NCI-H82 (cell line): ENCODE data around the gene MSN.
A peak's percentile ranks its signal among the peaks of the same experiment; 100 is the strongest.

Source experiments
- DNase-seq: peaks from one replicate; lab custom pipeline; 2025; lab: John Stamatoyannopoulos, UW

MSN gene

DNA sequence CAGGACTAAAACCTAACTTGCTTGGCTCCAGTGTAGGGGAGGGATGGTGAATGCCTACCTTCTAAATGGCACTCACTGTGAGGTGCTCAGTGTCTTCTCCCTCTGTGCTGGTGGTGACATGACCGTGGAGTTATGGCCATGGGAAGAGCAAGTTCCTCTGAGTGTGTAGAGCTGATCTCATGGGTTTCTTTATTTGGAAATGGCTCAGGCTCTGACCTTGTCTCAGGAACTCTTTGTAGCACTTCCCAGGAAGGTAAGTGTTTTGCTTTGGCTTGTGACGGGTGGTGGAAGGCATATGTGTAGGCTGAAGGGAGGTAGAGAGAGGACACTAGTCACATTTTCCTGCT is 6.4 kb downstream of the MSN start:
- no peak for DNase-seq

DNA sequence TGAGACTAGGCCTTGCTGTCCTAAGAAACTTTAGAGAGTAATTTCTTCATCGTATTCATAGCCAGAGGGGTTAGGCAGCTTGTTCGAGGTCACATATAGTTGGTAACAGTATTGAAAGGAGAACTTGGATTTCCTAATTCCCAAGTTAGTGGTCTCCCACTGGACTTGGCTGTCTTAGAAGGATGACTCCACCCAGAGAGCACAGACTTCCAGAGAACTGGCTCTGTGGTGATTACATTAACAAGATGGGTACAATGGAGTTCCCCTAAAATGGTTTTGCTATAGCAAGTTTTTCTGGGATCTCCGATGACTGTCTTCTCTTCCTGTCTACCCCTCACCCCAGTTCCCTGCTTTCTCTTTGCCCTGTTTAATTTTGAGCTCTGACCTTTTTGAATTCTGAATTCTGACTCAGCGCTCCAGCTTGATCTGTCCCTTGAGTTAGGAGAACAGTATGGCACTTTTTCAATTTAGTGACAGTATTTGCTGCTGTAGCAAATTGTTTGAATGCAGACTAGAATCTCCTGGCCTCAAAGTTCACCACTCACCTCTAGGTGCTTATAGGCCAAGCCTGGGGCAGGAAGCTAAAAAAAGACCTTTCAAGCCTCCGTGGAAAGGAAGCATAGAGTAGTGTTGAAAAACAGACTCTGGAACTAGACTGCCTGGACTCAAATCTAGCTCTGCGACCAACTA is 6.9 kb downstream of the MSN start:
- no peak for DNase-seq

DNA sequence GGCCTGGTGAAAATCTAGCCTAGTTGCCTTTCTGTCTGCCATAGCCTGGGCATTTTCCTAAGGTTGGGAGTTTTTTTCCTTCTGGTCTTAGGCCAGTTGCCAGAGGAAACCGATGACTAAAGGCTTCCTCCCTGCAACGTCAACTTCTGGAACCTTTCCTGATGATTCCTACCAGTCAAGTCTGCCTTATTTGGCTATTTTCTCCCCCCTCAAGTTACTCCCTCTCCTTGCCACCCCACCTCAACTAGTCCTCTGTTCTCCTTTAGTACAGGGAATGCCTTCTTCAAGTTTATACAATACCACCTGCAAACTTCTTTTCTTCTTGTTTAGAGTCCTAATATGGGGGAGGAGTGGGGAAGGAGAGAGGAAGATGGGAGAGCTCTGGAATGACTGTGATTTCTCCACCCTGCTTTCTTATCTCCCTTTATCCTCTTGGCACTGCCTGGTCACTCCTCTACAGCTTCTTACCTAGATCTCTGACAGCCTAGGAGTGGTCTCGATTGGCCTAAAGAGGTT is 10.6 kb downstream of the MSN start:
- no peak for DNase-seq

DNA sequence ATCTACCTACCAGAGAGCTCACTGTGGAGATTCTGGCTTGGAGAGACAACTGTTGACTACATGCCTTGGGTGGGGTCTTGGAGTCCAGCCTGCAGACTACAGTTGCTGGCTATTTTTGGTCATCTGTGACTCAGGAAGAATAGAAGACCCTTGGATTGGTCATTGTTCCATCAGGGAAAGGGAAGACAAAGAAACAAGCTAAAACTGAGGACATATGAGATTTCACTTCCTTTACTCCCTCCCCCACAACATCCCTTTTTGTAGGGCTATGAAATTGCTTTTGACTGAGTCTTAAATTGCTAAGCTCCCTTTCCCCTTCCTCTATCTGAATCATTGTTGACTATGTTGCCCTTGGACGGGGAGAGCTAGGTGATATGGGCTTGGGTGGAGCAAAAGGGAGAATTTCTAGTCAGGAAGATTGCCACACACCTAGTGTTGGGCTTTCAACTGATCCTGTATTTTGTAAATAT is 11.7 kb downstream of the MSN start:
- no peak for DNase-seq

DNA sequence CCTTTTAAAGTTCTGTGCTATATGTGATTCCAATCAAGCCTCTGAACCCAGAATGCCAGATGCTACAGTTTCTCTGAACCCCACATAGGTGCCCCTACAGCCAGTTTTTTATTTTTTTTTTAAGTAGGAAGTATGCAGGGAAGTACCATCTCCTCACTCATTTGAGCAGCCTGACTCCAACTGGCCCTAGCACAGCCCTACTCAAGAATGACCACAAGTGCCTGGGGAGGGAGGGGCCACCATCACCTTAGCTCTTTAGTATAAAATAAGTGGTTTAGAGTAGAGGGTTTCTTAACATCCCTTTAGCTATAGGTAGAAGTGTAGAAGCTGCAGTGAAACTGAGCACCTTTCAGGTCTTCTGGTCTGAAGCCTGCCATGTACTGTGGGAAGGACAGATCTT is 14.4 kb downstream of the MSN start:
- DNase-seq: no peak

DNA sequence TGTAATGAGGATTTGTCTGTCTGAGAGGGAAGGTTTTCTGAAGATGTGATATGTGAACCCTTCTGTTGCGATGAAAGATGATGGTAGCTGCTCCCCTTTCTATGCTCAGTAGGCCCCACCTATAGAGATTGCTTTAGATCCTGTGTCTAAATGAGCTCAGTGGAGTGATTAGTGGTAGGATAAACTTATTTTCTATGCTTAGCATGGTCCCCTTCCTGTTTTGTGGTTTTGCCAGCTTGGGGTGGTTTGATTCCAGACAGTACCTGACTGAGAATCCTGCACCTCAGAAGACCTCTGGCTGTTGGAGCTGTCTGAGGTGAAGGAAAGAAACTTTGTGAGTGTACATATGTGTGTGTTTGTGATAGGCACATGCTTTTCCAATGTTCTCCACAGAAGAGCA is 17.7 kb downstream of the MSN start:
- peak; percentile 14 for DNase-seq

DNA sequence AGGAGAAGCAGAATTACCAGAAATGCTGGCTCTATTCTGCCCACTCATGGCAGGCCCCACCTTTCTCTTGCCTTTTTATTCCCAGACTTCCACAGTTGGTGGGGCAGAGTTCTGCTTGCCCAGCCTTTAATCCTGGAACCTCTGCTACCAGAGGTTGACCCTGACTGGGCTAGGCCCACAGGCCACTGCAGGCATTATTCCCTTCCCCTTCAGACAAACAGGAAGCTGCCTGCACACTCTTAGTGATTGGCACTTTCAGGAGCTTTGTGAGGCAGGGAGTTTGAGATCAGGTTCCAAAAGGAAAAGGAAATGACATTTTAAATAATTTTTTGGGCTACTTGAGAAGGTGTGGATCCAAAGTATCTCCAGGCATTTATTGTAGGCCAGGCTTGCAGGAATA is 18.8 kb downstream of the MSN start:
- no peak for DNase-seq

DNA sequence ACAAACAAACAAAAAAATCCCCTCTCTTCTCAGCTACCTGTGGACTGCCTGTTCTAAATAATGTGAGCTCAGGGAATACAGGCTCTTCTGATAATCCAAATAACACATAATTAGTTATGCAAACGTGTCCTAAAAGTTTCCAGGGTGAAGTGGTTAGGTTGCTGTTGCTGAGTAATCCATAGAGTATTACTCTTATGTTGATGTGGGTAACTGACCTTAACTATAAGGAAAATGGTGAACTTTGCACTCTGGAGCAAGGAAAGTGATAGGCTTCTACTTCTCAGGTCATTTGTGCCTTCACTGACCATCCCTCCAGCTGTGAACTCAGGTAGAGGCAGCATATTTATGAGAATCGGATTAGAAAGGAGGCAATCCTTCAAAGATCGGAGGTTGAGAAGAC is 19.9 kb downstream of the MSN start:
- no peak for DNase-seq

DNA sequence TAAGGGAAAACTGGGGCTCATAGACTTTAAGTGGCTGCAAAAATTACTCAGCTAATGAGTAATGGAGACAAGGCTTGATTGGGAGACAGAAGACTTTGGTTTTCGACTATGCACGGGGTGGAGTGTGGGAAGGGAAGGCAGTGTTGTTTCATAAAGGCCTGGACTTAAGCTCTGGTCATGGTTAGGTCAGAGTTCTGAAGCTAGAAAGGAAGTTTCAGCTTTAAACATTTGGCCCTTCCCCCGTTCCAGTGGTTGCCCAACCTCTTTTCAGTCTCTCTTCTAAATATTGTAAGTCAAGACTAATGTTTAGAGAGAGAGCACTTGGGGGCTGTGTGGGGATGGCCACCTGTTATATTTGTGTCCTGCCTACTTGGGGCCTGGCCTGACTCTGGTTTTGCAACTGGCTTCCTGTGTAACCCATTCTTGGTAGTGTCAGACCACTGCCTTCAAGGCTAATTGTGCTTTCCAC is 21.0 kb downstream of the MSN start:
- DNase-seq: no peak

DNA sequence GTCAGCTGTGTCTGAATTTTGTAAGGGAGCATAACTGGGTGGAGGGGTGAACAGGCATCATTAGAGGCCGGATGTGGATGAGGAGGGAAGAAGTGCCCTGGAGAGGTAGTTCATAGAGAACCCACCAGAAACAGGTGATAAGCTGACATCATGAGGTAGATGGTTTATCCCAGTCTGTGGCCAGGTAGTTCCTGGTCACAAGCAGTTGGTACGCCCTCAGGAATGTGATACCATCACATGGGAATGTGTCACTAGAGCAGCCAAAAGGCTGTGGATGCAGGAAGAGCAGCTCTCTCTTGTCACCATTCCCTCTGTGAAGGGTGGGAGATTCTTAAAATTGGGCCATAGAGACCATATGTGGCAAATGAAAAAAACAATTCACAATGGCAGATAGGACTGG is 21.9 kb downstream of the MSN start:
- no peak for DNase-seq

DNA sequence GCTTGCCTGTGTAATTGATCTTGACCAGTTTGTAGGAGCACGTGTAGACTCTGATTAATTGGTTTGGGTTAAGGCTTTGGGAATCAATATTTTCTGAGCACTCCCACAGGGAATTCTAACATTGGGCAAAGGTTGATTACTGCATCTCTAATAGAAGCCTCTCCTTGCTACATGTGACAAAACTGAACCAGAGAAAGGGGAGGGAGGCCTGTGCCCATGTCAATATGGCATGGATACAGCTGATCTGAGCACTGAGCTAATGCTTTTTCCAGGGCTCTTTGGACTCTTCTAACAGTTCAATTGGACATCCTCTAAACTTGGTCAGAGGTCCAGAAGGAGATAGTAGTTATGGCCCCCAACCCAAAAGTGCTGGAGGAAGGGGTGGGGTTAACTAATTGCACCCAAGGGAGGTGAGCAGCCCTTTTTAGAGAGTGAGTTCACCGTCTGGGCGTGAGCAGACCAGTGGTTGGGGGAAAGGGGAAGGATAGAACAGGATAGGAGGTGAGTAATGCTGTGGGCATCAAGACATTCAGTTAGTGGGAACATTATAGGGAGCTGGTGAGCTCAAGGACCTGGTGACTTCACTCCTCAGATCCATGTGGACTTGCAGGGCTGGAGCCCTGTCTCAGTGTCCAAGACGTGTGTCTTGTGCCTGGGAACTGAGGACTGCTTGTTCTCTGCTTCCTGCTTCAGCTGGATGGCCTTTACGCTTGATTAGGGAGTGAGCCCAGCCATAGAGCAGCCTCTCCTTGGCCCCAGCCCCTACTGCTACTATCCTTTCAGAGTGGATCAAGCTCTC is 22.8 kb downstream of the MSN start:
- DNase-seq: no peak

DNA sequence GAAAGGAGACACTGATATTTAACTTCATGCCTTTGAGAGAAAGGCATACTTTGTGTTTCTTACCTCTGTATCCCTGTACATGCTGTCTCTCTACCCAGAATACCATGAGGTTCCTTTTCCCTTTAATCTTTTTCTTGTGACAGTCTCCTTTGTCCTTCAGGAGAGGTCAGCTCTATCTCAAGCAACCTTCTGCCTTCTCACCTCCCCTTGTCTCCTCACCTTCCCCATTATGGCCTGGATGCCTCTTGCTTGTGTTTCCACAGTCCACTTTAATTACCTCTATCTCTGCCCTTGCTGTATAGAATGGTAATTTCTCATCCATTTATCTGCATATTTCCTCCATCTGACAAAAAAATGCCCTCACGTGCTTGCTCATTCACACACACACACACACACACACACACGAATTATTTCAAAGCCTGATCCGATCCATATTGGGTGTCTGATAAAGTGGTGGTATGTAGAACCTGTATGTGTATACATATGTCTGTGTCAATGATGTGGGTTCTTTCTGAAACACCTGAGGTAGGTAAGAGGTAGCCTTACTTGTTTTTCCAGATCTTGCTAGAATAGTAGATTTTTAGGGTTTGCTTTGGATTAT is 28.5 kb downstream of the MSN start:
- DNase-seq: peak; percentile 16

DNA sequence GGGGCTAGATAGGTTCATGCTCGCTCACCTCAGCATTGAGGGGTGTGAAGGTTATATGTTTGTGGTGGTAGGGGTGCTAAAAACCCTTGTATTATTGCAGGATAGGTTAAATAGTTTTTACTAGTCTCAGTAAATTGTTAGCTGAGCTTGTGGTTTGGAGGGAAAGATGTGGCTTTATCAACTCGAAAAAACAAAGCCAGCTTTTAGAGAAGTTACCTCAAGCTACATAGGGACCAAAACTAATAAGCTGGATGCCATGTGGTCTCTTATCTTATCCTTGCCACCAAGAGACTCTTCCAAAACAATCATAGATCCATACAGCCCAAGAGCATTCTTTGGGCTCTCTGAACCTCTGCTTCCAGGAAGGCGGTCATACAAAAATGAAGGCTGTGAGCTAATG is 29.2 kb downstream of the MSN start:
- peak; percentile 84 for DNase-seq

DNA sequence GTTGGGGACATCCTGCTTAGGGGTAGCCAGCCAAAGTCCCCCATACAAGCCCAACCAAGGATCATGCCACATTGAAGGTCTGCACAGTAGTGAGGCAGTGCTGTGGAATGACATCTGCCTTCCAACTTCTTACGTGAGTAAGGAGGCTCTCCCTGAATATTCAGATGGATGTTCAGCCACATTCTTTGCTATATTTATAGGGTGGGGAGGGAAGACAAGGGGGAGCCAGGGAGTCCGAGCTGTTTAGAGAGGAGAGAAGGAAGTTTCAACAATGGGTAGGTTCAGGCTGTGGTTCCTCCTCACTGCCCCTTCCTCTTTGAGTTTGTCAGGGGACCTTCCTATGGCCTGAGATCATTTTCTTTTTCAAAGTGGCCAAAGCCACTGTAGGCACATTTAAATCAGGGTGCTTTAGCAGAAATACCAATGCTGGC is 29.8 kb downstream of the MSN start:
- peak; percentile 95 for DNase-seq

DNA sequence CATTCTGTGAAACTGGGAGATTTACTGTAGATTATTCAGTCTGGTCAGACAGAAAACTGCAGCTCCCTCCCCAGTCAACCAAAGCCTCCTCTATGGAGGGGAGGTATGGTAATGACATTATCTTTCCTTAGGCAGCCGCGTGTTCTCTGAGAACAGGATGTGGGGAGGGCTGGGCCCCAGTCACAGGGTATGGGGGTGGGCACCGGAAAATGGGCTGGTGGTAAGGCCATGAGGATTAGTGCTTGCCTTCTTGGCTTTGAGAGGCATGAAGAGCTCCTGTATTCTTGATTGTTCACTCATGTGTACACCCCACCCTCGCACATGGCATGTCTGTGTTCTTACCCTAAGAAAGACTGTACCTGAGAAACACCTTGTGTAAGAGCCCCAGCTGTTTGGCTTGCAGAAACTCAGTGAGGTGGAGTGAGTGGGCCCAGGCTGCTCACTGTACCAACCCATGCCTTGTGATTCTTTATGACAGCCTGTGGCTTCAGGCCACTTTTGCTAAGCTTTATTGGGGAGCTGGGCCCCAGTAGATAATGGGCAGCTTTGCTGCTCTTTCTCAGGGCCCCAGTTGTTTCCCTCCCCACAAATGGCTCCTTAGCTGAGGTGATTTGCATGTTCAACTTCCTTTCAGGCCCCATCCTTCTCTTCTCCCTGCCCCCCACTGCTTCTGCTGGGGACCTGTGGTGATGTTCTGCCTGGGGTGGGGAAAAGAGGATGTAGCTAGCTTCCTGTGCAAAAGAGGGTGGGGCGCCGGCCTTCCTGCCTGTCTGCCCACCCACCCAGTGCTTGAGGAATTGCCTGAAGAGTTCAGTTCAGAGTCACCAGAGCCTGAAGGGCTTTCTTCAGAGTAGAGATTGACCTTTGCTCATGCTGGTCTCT is 30.7 kb downstream of the MSN start:
- peak; percentile 89 for DNase-seq

DNA sequence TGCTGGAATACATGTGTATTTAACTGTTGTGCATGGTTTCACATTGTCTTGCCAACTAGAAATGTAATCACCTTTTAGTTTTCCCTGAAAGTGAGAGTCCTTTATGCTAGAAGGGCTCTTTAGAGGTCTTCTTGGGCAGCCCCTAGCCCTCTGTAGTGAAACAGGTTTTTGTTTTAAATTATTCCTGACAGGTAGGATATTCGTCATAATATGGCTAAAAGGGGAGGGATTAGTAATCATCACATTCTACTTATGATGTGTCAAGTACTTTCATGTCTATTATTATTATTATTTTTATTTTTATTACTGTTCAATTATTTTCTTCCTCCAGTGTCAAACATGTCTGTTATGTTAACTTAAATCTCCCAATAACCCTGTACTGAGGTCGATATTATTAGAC is 35.5 kb downstream of the MSN start:
- DNase-seq: no peak

DNA sequence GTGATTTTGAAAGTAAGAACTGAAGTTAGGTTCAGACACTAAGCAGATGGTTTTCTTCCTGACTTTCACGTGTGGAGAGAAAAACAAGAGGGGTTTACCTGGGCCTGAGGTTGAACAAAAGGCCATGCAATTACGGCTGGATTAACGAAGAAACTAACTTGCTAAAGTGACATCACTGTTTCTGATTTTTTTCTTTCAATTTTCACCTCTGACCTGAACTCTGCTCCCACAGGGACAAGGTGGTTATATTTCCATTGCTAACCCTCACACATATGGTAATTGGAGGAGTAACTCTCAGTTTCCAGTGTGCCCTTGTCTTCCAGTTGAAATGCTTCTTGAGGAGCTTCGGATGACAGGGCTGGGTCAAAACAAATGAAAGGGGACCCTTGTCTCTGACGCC is 38.0 kb downstream of the MSN start:
- no peak for DNase-seq

DNA sequence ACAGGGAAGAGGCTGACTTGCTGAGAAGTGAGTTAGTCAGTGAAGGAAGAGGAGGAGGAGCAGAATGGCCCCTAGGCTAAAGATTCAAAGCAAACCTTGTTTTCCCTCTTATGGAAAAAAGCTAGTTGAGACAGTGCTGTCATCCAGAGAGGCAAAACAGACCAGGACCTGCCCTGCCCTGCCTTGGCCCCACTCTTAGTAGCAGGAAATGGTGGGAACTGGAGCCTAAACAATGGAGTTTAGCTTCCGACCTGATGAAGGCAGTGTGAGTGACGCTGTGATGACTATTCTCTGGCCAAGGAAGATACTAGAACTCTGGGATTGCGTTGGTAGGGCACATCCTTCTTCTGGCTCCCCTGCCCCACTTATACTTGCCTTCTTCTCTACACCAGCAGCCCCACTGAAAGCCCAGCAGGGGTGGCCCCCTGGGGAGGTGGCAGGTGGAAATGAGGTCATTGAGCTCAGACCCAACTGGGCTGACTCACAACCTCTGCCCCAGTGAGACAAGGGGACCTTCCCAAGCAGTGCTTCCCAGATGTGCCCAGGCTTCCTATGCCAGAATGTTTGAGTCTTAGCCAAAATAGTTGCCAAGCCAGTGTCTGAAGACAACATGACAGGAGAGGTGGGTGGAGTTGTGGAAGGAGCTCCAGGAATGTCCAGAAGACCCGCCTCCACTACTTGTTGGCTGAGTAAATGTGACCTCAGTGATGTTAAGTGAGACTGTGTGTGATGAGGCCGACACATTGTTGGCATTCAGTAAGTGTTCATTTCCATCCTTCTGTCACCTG is 38.8 kb downstream of the MSN start:
- DNase-seq: no peak

DNA sequence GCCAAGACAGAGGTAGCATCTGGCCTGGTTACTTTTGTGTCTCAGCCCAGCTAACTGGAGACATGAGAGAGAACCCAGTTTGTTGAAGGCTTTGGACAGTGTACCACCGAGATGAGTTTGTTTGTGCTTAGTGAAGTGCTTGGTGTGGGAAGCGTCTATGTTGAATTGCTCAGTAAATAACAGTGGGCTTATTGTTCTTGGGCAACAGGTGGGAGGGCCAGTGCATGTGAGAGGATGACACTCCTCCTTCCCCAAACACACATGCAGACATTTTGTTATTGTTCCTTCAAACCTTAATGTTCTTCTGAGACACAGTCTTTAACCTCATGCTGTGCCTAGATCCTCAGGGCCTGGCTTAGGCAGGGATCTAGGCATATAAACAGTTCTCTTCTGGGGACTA is 39.7 kb downstream of the MSN start:
- no peak for DNase-seq

DNA sequence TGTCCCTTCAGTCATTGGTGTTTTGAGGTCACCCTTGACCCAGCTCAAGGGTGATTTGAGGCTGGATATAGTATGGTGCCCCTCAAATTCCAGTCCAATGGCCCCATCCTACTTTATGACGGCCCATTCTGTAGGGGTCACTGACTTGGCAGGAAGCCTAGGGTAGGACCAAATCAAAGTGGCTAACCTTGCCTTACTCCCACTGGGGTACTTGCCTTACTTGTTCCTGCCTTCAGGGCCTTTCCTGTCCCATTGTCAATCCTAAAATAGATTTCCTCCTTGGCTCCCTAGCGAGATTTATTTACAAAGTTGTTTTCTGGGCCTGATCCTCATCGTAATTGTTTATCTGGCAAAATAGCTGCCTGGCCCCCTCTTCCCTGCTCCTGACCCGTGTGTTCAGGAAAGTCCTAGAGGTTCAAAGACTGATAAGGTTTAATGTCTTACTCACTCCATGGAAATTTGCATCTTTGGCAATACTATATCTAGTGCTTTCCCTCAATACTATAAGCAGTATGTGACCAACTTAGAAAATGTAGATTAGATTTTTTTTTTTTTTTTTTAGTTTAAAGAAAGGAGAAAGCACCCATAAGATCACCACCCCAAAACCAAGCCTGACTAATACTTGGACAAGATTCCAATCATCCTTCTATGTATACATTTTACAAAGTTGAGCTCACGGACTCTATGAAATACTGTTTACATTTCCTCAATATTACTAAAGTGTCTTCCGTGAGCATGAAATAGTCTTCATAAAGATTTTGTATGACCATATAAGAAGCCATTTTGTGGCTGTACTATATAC is 44.8 kb downstream of the MSN start:
- DNase-seq: no peak
